Measurements from ENCODE around the gene IFT22.
"Not testable (repeated sequence)": the region's sequence is repeated elsewhere in the genome, so short reads cannot be mapped to it uniquely, and the experiment has no call there.

The IFT22 gene

DNA sequence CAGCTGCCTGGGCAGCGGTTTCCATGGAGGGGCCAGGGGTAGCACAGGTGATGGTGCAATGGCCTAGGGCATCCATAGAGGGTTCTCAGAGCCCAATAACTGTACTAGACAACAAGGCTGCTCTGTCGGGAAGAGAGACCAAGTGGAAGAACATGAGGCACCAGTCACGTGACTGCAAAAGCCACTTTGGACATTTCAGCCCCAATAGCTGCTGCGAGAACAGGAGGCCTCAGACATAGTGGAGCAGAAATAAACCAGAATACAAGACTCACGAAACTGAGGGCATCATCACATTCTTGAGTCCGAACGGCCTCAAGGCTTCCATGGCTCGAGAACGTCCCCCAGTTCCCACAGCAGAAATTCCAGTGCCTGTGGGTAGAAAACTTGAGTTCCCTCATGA is 44.5 kb downstream of the IFT22 start:
- DNase-seq, result no peak

DNA sequence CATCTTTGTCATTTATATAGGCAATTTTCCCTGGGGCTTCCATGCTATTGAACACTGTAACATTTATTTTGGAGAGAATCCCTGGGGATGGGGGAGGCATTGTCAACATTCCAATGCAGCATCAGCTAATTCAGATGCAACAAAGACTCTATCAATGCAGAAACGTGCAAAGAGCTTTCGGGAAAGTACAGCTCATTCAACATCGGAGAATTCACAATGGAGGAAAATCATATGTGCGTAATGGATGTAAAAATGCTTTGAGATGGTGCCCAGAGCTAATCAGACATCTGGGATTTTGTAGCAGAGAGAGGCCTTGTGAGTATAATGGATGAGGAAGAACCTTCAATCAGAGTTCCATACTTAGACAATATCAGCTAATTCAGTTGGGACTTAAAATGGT is 48.4 kb downstream of the IFT22 start:
- peak; percentile 38 for DNase-seq

DNA sequence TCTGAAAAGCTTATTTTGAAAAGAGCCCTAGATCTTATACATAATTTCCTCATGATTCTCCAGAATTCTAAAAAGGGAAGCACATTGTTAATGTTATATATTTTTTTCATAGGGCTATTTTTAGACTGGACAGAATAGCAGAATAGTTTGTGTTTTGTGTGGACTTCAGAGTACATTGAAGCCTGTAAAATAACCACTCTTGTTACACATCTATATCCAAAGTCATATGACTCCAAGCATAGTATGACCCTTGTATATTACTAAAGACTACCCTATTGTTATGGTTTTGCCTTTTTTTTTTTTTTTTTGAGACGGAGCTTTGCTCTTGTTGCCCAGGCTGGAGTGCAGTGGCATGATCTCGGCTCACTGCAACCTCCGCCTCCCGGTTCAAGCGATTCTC is 50.6 kb downstream of the IFT22 start:
- no peak for DNase-seq

DNA sequence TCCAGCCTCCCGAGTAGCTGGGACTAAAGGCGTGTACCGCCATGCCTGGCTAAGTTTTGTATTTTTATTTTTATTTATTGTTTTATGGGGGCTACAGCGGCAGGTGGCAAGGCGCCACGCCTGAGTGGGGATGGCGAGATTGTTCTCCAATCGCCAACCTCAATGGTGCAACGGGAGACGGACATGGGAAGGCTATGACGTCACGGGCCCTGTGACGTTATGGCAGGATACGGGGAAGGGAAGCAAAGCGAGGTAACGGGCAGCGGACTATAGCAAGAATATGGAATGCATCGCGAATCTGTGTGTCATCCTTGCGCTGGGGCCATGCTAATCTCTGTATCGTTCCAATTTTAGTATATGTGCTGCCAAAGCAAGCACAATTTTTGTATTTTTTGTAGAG is 51.9 kb downstream of the IFT22 start:
- no peak for DNase-seq

DNA sequence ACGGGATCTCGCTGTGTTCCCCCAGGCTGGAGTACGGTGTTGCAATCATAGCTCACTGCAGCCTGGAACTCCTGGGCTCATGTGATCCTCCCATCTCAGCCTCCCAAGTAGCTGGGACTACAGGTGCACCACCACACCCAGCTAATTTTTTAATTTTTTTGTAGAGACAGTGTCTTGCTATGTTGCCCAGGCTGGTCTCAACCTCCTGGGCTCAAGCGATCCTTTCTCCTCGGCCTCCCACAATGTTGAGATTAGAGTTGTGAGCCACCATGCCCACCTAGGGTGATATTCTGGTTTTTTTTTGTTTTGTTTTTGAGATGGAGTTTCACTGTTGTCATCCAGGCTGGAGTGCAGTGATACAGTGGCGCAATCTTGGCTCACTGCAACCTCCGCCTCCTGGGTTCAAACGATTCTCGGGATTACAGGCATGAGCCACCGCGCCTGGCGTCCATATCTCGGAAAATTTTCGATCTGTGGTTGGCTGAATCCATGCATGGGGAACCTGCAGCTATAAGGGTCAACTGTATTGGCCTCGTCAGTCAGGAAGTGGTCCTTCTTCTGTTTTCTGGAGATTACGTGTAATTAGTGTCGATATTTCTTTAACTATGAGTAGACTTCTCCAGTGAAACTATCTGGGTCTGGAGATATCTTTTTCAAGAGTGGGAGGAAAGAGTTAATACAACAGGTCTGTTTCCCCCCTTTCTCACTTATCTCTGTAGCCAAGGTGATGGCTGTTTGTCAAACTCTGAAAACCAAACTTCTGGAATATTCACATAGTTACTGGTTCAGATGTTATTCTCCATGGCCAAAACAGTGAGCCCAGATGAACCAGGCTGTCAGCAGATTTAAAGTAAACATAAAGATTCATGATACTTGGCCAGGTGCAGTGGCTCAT is 55.7 kb downstream of the IFT22 start:
- DNase-seq, result no peak

DNA sequence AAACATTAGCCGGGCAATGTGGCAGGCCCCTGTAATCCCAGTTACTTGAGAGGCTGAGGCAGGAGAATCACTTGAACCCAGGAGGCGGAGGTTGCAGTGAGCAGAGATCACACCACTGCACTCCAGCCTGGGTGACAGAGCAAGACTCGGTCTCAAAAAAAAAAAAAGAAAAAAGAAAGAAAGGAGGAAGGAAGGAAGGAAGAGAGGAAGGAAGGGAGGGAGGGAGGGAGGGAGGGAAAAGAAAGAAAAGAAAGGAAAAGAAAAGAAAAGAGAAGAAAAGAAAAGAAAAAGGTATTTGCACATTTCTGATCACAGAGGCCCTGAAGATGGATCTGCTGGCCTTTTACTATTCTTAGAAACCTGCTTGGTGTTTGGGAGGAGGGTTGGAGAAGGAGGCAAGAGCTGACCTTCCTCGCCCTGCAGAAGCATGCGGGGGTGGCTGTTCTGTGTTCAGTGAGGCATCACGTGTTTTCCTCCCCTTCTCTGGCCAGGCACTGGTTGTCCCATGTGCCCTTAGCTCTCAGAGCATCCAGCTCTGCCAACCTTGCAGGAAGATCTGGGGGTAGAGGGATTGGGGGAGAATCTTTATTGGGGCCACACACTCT is 57.4 kb downstream of the IFT22 start:
- DNase-seq, result not testable (repeated sequence)
